Caco-2 (cell line): ENCODE measurements around the gene ALKBH3. TPM values are rescaled to one million over a fixed set of nuclear protein-coding genes. Genes with fewer than 3 reads are reported as not detected.

ENCODE experiments used
- BruUV-seq: library from RNA; stranded (reverse); fragments of 400-500 nt; replicated peaks from 2 replicates; lab custom pipeline; 2021; lab: Mats Ljungman, UMichigan
- CTCF ChIA-PET: fragments of 300-600 bp; sonication (Branson Sonifier 250); formaldehyde crosslinking; loops from one replicate; lab custom pipeline; 2022; ENCODE audit warnings: antibody characterized with exemption; lab: Charles Lee
- POLR2A ChIA-PET: fragments of 300-600 bp; sonication (Branson Sonifier 250); formaldehyde crosslinking; loops from one replicate; lab custom pipeline; 2022; ENCODE audit warnings: antibody characterized with exemption; lab: Charles Lee
- DNase-seq, 2 experiments: peaks; one replicate each; pipeline versions ENCODE4 v3.0.0 to v3.0.0-alpha.2; 2020 to 2022
- H3K27me3 ChIP-seq: replicated peaks from 2 replicates; pipeline ENCODE4 v1.6.0; 2011; ENCODE audit warnings: low read length; ENCODE audit not compliant: control insufficient read depth, insufficient read depth
- H3K36me3 ChIP-seq: 2 replicates; pipeline ENCODE4 v1.5.1; 2011; ENCODE audit warnings: low read length; ENCODE audit not compliant: control insufficient read depth, insufficient read depth
- H3K4me1 ChIP-seq: fragments of 250-450 bp; sonication (Bioruptor Pico); 2 replicates; pipeline ENCODE4 v1.5.1; 2020; ENCODE audit warnings: mild to moderate bottlenecking
- H3K4me3 ChIP-seq: 2 replicates; pipeline ENCODE4 v1.5.1; 2011; ENCODE audit warnings: low read depth, mild to moderate bottlenecking, control low read depth, low read length
- H3K9me3 ChIP-seq: fragments of 250-450 bp; sonication (Bioruptor Pico); 2 replicates; pipeline ENCODE4 v1.5.1; 2020; ENCODE audit warnings: mild to moderate bottlenecking, moderate library complexity
- H3K27ac Mint-ChIP-seq: one replicate; pipeline ENCODE4 v1.8.0; 2022; ENCODE audit warnings: mixed read lengths; ENCODE audit not compliant: unreplicated experiment
- H3K27me3 Mint-ChIP-seq: one replicate; pipeline ENCODE4 v1.8.0; 2022; ENCODE audit warnings: mixed read lengths; ENCODE audit not compliant: insufficient read depth, unreplicated experiment
- H3K36me3 Mint-ChIP-seq: one replicate; pipeline ENCODE4 v1.8.0; 2022; ENCODE audit warnings: mild to moderate bottlenecking, mixed read lengths; ENCODE audit not compliant: insufficient read depth, unreplicated experiment
- H3K4me1 Mint-ChIP-seq: one replicate; pipeline ENCODE4 v1.8.0; 2022; ENCODE audit warnings: low read depth, mixed read lengths; ENCODE audit not compliant: unreplicated experiment
- H3K4me3 Mint-ChIP-seq: one replicate; pipeline ENCODE4 v1.8.0; 2022; ENCODE audit warnings: mild to moderate bottlenecking, moderate library complexity, mixed read lengths; ENCODE audit not compliant: unreplicated experiment
- H3K9me3 Mint-ChIP-seq: one replicate; pipeline ENCODE4 v1.8.0; 2022; ENCODE audit warnings: mixed read lengths; ENCODE audit not compliant: unreplicated experiment
- CTCF ChIP-seq, 2 experiments: fragments of 200-600 bp in 1 of 2; IDR thresholded peaks; 1 replicate in 1 of 2; 2 replicates in 1 of 2; pipeline versions ENCODE4 v1.5.1 to v1.8.0; 2011 to 2022; ENCODE audit warnings: antibody characterized with exemption in 1 of 2, control low read depth in 1 of 2, inconsistent platforms in 1 of 2, low read depth in 1 of 2, low read length in 1 of 2, mild to moderate bottlenecking in 1 of 2, moderate library complexity in 1 of 2; ENCODE audit not compliant: insufficient read depth in 1 of 2, severe bottlenecking in 1 of 2, unreplicated experiment in 1 of 2
- intact Hi-C: fragments of 100-400 bp; cut with micrococcal nuclease; formaldehyde crosslinking; loops from one replicate; pipeline ENCODE4 v1.10.0; 2022; ENCODE audit not compliant: unreplicated experiment
- total RNA-seq: library from RNA; stranded (reverse); gene quantifications from 2 replicates; pipeline ENCODE4 v1.2.3, GENCODE V29; 2022

ALKBH3 gene
- total RNA-seq, 1 experiment from 2014 or later = 42.4 TPM

GRCh38 chr11:43916621-43917020, 36.0 kb downstream of the ALKBH3 start:
- Histone ChIP-seq H3K36me3 (peaks cover 2% of the 10 kb centered on the region; the same call in 1 of the 2 replicates), H3K4me1 (peaks cover 9% of the 10 kb centered on the region), H3K27me3 (no peaks in the 10 kb centered on the region), H3K9me3 (no peaks in the 10 kb centered on the region), H3K4me3 (no peak overlapping the region)
- POLR2A ChIA-PET = no interaction called here
- no peak for TF ChIP-seq CTCF (IDR thresholded peaks at IDR 0.05; ENCODE audit: insufficient read depth in 1 of 2, low read depth in 1 of 2, low read length in 1 of 2, severe bottlenecking in 1 of 2, unreplicated experiment in 1 of 2)
- BruUV-seq = no TSS peak
- DNase-seq = no peak
- H3K27ac Mint-ChIP-seq = no peak overlapping the region
- no peaks in the 10 kb centered on the region for H3K27me3 Mint-ChIP-seq
- peaks cover 21% of the 10 kb centered on the region for H3K36me3 Mint-ChIP-seq
- no peaks in the 10 kb centered on the region for H3K9me3 Mint-ChIP-seq
- CTCF ChIA-PET = no interaction called here
- no peak overlapping the region for H3K4me3 Mint-ChIP-seq
- H3K4me1 Mint-ChIP-seq = no peaks in the 10 kb centered on the region
- intact Hi-C loops = no loop called here

GRCh38 chr11:43917851-43918250, 37.2 kb downstream of the ALKBH3 start:
- ChIA-PET POLR2A (no interaction called here), CTCF (no interaction called here)
- Histone ChIP-seq H3K36me3 (peaks cover 2% of the 10 kb centered on the region; the same call in 1 of the 2 replicates), H3K4me3 (no peak overlapping the region), H3K4me1 (peaks cover 9% of the 10 kb centered on the region), H3K27me3 (no peaks in the 10 kb centered on the region), H3K9me3 (no peaks in the 10 kb centered on the region)
- no peak overlapping the region for H3K27ac Mint-ChIP-seq
- no TSS peak for BruUV-seq
- H3K36me3 Mint-ChIP-seq = peaks cover 21% of the 10 kb centered on the region
- intact Hi-C loops = no loop called here
- H3K4me1 Mint-ChIP-seq = no peaks in the 10 kb centered on the region
- no peaks in the 10 kb centered on the region for H3K9me3 Mint-ChIP-seq
- DNase-seq = no peak
- H3K4me3 Mint-ChIP-seq = no peak overlapping the region
- H3K27me3 Mint-ChIP-seq = no peaks in the 10 kb centered on the region
- TF ChIP-seq CTCF (IDR thresholded peaks at IDR 0.05; ENCODE audit: insufficient read depth in 1 of 2, low read depth in 1 of 2, low read length in 1 of 2, severe bottlenecking in 1 of 2, unreplicated experiment in 1 of 2) = no peak

- H3K4me1 ChIP-seq = peaks cover 10% of the 10 kb centered on the region
- H3K27me3 ChIP-seq = no peaks in the 10 kb centered on the region
- Mint-ChIP-seq H3K9me3 (no peaks in the 10 kb centered on the region), H3K36me3 (peaks cover 21% of the 10 kb centered on the region), H3K27ac (no peak overlapping the region), H3K27me3 (no peaks in the 10 kb centered on the region), H3K4me1 (peaks cover 2% of the 10 kb centered on the region), H3K4me3 (no peak overlapping the region)
- no peak for TF ChIP-seq CTCF (IDR thresholded peaks at IDR 0.05; ENCODE audit: insufficient read depth in 1 of 2, low read depth in 1 of 2, low read length in 1 of 2, severe bottlenecking in 1 of 2, unreplicated experiment in 1 of 2)
- intact Hi-C loops = no loop called here
- peaks cover 2% of the 10 kb centered on the region; the same call in 1 of the 2 replicates for H3K36me3 ChIP-seq
- ChIA-PET POLR2A (no interaction called here), CTCF (no interaction called here)
- no peak overlapping the region for H3K4me3 ChIP-seq
- no TSS peak for BruUV-seq
- no peak for DNase-seq
- no peaks in the 10 kb centered on the region for H3K9me3 ChIP-seq
Measured at GRCh38 chr11:43918662-43919061, 38.0 kb downstream of the ALKBH3 start.
